ENCODE results near the gene CLDN22. TPM values are rescaled to one million over a fixed set of nuclear protein-coding genes. Genes with fewer than 3 reads are reported as not detected.

The CLDN22 gene
- total RNA-seq, 1 donor from 2014 or later: not detected

GRCh38 chr4:183362036-183362435 is 42.0 kb upstream of the CLDN22 start:
- Mint-ChIP-seq H3K27me3 (ENCODE audit: low read depth) (no peaks in the 10 kb centered on the region), H3K27ac (ENCODE audit: unreplicated experiment) (no peak overlapping the region), H3K9me3 (no peaks in the 10 kb centered on the region), H3K4me1 (peaks cover 46% of the 10 kb centered on the region), H3K4me3 (no peak overlapping the region), H3K36me3 (ENCODE audit: low read depth) (no peaks in the 10 kb centered on the region)
- no peak for DNase-seq (ENCODE audit: low read depth, low spot score)
- TF ChIP-seq CTCF (conservative IDR thresholded peaks at IDR 0.05): no peak

- Mint-ChIP-seq H3K36me3 (ENCODE audit: low read depth) (no peaks in the 10 kb centered on the region), H3K27ac (ENCODE audit: unreplicated experiment) (no peak overlapping the region), H3K27me3 (ENCODE audit: low read depth) (no peaks in the 10 kb centered on the region), H3K9me3 (no peaks in the 10 kb centered on the region), H3K4me3 (no peak overlapping the region), H3K4me1 (peaks cover 49% of the 10 kb centered on the region)
- no peak for TF ChIP-seq CTCF (conservative IDR thresholded peaks at IDR 0.05)
- no peak for DNase-seq (ENCODE audit: low read depth, low spot score)
Measured at GRCh38 chr4:183360161-183360919, 40.3 kb upstream of the CLDN22 start.

GRCh38 chr4:183358215-183358755 is 38.2 kb upstream of the CLDN22 start:
- Mint-ChIP-seq H3K9me3 (no peaks in the 10 kb centered on the region), H3K27me3 (ENCODE audit: low read depth) (no peaks in the 10 kb centered on the region), H3K4me3 (no peak overlapping the region), H3K27ac (ENCODE audit: unreplicated experiment) (no peak overlapping the region), H3K4me1 (peaks cover 33% of the 10 kb centered on the region), H3K36me3 (ENCODE audit: low read depth) (no peaks in the 10 kb centered on the region)
- DNase-seq (ENCODE audit: low read depth, low spot score): no peak
- no peak for TF ChIP-seq CTCF (conservative IDR thresholded peaks at IDR 0.05)

GRCh38 chr4:183356931-183357675 is 37.0 kb upstream of the CLDN22 start:
- Mint-ChIP-seq H3K4me3 (no peak overlapping the region), H3K4me1 (peaks cover 31% of the 10 kb centered on the region), H3K9me3 (no peaks in the 10 kb centered on the region), H3K27me3 (ENCODE audit: low read depth) (no peaks in the 10 kb centered on the region), H3K27ac (ENCODE audit: unreplicated experiment) (no peak overlapping the region), H3K36me3 (ENCODE audit: low read depth) (no peaks in the 10 kb centered on the region)
- no peak for TF ChIP-seq CTCF (conservative IDR thresholded peaks at IDR 0.05)
- DNase-seq (ENCODE audit: low read depth, low spot score): no peak

- H3K36me3 Mint-ChIP-seq (ENCODE audit: low read depth): no peaks in the 10 kb centered on the region
- no peak for TF ChIP-seq CTCF (conservative IDR thresholded peaks at IDR 0.05)
- no peaks in the 10 kb centered on the region for H3K27me3 Mint-ChIP-seq (ENCODE audit: low read depth)
- H3K9me3 Mint-ChIP-seq: no peaks in the 10 kb centered on the region
- peaks cover 31% of the 10 kb centered on the region for H3K4me1 Mint-ChIP-seq
- no peak overlapping the region for H3K4me3 Mint-ChIP-seq
- DNase-seq (ENCODE audit: low read depth, low spot score): no peak
- peak overlapping the region; percentile 84 for H3K27ac Mint-ChIP-seq (ENCODE audit: unreplicated experiment)
Measured at GRCh38 chr4:183356173-183356830, 36.2 kb upstream of the CLDN22 start.

Data from neural crest cell (in vitro differentiated cells).